ENCODE data around the gene FGFRL1.
"Not testable (repeated sequence)": the region's sequence is repeated elsewhere in the genome, so short reads cannot be mapped to it uniquely, and the experiment has no call there.

Gene FGFRL1

DNA sequence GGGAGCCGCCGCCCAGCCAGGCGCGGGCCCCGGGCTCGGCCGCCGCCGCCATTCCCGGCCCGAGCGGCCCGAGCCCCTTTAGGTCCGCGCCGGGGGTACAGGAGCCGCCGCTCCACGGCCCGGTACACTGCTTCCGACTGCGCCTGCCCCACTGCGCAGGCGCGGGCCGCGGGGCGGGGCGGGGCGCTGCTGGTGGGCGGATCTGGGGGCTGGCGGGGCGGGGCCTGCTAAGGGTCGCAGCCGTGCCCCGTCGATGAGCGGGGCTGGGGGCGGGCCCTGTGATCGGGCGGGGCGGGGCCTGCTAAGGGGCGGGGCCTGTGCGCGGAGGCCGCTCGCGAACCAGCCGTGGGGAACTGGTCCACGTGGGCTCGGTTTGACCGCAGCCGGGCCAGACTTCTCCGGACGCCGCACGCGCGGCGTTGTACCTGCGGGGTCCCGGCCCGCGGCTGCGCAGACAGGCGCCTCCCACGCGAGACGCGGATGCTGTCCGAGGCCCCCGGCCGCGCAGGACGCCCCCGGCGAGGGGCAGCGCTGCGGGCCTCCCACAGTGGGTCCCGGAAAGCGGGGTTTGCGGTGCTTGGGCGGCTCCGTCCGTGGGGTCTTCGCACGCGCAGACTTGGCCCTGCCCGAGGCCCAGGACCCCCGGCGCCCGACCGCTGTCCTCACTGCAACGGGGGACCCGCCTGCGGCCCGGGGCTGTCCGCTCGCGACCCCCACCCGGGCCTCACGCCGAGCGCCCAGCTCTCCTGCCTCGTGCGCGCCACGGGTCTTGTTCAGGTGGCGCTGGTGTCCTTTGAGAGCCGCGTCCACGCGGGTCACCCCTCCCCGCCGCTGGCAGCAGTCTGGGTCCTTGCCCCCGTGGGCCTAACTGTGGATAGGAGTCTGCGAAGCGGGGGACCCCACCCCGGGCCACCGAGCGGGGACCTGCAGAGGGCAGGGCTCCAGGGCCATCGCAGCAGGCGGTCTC is 37.7 kb upstream of the FGFRL1 start, which contains the start of gene DGKQ:
Gene DGKQ, minus strand, starts transcription at position 139 of the 967 bp plus-strand sequence. Its CDS starts 87 bp downstream, at position 52.
- DNase-seq = no peak

DNA sequence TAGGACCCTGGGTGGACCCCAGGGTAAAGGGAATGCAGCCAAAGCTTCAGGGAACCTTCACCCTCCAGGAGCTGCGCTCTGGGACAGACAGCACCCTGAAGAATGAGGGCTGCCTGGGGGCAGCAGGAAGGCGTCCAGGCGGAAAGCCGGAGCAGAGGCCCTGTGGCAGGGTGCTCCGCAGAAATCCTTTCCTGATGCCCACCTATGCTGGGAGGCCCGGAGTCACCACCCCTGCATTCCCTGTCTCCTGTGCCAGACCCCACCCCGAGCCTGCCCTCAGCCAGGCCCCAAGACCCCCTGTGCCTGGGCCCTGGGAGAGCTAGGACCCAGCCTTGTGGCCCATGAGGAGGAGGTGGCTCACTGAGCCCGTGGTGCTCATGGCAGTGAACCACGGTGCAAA is 36.8 kb upstream of the FGFRL1 start:
- no peak for DNase-seq

GRCh38 chr4:976016-976415 is 35.4 kb upstream of the FGFRL1 start:
- DNase-seq = not testable (repeated sequence)

GRCh38 chr4:978957-979701 is 32.3 kb upstream of the FGFRL1 start:
- DNase-seq = no peak

GRCh38 chr4:982291-982690 is 29.1 kb upstream of the FGFRL1 start:
- no peak for DNase-seq

GRCh38 chr4:982814-983213 is 28.6 kb upstream of the FGFRL1 start:
- DNase-seq = no peak

- no peak for DNase-seq
These were observed 26.9 kb upstream of the FGFRL1 start for GRCh38 chr4:984336-985054.

- no peak for DNase-seq
These were observed 26.1 kb upstream of the FGFRL1 start for GRCh38 chr4:985123-985830.

DNA sequence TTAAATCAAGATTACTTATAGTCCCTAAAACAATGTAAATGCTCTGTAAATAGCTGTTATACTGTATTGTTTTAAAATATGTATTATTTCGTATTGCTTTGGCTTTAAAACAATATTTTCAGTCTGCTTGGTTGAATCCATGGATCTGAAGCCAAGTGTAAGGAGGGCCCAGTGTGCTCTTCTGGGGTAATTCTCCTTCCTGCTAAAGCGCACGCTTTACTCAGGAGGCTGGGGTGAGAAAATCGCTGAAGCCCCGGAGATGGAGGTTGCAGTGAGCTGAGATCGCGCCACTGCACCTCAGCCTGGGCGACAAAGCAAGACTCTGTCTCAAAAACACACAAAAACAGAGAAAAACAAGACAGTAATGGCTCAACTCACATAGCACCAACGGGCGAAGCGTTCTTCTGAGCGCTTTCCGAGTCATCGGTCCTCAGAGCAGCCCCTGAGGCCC is 25.0 kb upstream of the FGFRL1 start:
- DNase-seq = no peak

- no peak for DNase-seq
These were observed 24.4 kb upstream of the FGFRL1 start, which contains the start of gene IDUA for GRCh38 chr4:986879-987623. IDUA (plus strand) TSS chr4:987044; CDS start chr4:987085, 41 bp downstream.

GRCh38 chr4:987624-988513 is 23.6 kb upstream of the FGFRL1 start:
- DNase-seq = no peak

GRCh38 chr4:988726-989721 is 22.4 kb upstream of the FGFRL1 start:
- no peak for DNase-seq

- no peak for DNase-seq
These were observed 21.5 kb upstream of the FGFRL1 start for GRCh38 chr4:989722-990471.

DNA sequence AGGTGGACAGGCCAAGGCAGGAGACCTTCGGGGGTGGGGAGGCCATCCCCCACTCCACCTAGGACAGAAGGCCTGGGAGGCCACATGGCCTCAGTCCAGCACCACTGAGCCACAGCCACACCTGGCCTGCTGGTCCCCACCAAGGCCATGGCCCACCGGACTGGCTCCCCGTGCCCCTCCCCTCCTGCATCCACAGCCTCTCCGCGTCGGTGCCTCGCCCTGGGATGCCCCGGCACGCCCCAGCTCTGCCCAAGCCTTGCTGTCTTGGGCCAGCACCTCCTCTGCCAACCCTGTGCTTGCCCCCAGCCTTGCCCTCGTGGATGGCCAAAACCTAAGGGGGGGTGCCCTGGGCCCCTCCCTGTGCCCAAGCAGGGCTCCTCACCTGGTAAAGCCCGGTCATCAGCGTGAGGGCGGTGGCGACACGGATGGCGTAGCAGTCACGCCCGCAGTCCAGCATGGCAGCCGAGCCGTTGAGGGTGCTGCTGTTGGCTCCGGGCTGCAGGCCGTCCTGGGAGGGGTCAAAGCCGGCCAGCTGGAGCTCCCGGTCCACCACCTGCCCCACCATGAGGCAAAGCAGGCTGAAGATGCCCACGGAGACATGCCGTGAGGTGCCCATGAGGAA is 20.6 kb upstream of the FGFRL1 start:
- no peak for DNase-seq

- no peak for DNase-seq
These were observed 19.8 kb upstream of the FGFRL1 start for GRCh38 chr4:991451-992296.

- DNase-seq = no peak
These were observed 18.9 kb upstream of the FGFRL1 start for GRCh38 chr4:992297-993110.
